ENCODE measurements around the gene CHD2. TPM values are rescaled to one million over a fixed set of nuclear protein-coding genes. Genes with fewer than 3 reads are reported as not detected.

Gene CHD2
- total and polyA plus RNA-seq, 10 of the 15 experiments (the other 5 are each of a cell fraction or from before 2014, with no cell fraction given), result 38.1 to 94.7 (median 63.3) TPM

GRCh38 chr15:93057618-93058017, 157.5 kb downstream of the CHD2 start:
- Histone ChIP-seq H3K4me1 (ENCODE audit: control insufficient read depth, insufficient read depth, low read length) (no peaks in the 10 kb centered on the region), H3K4me3 (no peak overlapping the region), H3K27me3 (replicated peaks in 1 of 2; ENCODE audit: control insufficient read depth in 2 of 2, insufficient read depth in 2 of 2, low read length in 1 of 2) (no peaks in the 10 kb centered on the region; a peak in 2 of 4 replicates), H3K36me3 (ENCODE audit: control insufficient read depth in 2 of 2, insufficient read depth in 2 of 2, low read length in 1 of 2) (no peaks in the 10 kb centered on the region), H3K9me3 (replicated peaks; ENCODE audit: control insufficient read depth, insufficient read depth, low read length) (no peaks in the 10 kb centered on the region), H3K4me2 (ENCODE audit: control insufficient read depth, insufficient read depth) (no peak overlapping the region), H3K9ac (ENCODE audit: control insufficient read depth, insufficient read depth, low read length) (no peak overlapping the region), H3K79me2 (ENCODE audit: control insufficient read depth, insufficient read depth, low read length) (no peaks in the 10 kb centered on the region), H2AFZ (ENCODE audit: control insufficient read depth, low read depth, low read length) (no peak overlapping the region), H3K27ac (ENCODE audit: control insufficient read depth, insufficient read depth) (no peak overlapping the region), H4K20me1 (ENCODE audit: control insufficient read depth, insufficient read depth) (no peaks in the 10 kb centered on the region)
- WGBS (ENCODE audit: insufficient coverage, insufficient replicate concordance, low lambda C conversion rate, missing lambda C conversion rate), result 43% methylated on average over 8 of the region's 8 CpGs
- ChIA-PET CTCF (no interaction called here), POLR2A (no interaction called here), RAD21 (ENCODE audit: unreplicated experiment) (no interaction called here), SMC1A (ENCODE audit: uncharacterized antibody, unreplicated experiment) (no interaction called here)
- FAIRE-seq, result no peak
- no peak for DNase-seq (ENCODE audit: low read depth, low spot score)
- no TSS peak for BruUV-seq (replicated peaks)
- in situ Hi-C loops (cut with MboI) (no loop called here), intact Hi-C loops (cut with micrococcal nuclease; ENCODE audit: unreplicated experiment) (no loop called here)
- ATAC-seq, result no peak
- no peak for TF ChIP-seq E4F1 (IDR thresholded peaks at IDR 0.05; ENCODE audit: borderline replicate concordance, partially characterized antibody)
- TF ChIP-seq TCF7 (IDR thresholded peaks at IDR 0.05; ENCODE audit: borderline replicate concordance), result no peak
- TF ChIP-seq CHD2 (IDR thresholded peaks at IDR 0.05; ENCODE audit: borderline replicate concordance, low read depth, low read length), result no peak
- no peak for TF ChIP-seq ATF7 (IDR thresholded peaks at IDR 0.05; ENCODE audit: low read depth)
- TF ChIP-seq NBN (IDR thresholded peaks at IDR 0.05), result no peak
- TF ChIP-seq SMC3 (IDR thresholded peaks at IDR 0.05; ENCODE audit: borderline replicate concordance, low read length), result no peak
- no peak for TF ChIP-seq NR2C2 (IDR thresholded peaks at IDR 0.05; ENCODE audit: borderline replicate concordance, control insufficient read depth, insufficient read length, low read depth)
- TF ChIP-seq HDAC2 (IDR thresholded peaks at IDR 0.05), result no peak
- TF ChIP-seq USF2 (IDR thresholded peaks at IDR 0.05; ENCODE audit: borderline replicate concordance, low read depth, low read length), result no peak
- no peak for TF ChIP-seq HDGF (IDR thresholded peaks at IDR 0.05)
- no peak for TF ChIP-seq STAT3 (IDR thresholded peaks at IDR 0.05; ENCODE audit: low read depth, low read length)
- no peak for TF ChIP-seq NR2C1 (IDR thresholded peaks at IDR 0.05)
- no peak for TF ChIP-seq NFXL1 (IDR thresholded peaks at IDR 0.05; ENCODE audit: borderline replicate concordance)
- TF ChIP-seq CEBPZ (IDR thresholded peaks at IDR 0.05; ENCODE audit: low read depth, low read length), result no peak
- no peak for TF ChIP-seq E2F8 (IDR thresholded peaks at IDR 0.05; ENCODE audit: low read depth, partially characterized antibody)

Measured in GM12878 (cell line).